Measurements from ENCODE around the gene CD53. TPM values are rescaled to one million over a fixed set of nuclear protein-coding genes. Genes with fewer than 3 reads are reported as not detected.

The CD53 gene
- total RNA-seq, 4 donors from 2014 or later = 17.0 to 62.0 (median 18.4) TPM

DNA sequence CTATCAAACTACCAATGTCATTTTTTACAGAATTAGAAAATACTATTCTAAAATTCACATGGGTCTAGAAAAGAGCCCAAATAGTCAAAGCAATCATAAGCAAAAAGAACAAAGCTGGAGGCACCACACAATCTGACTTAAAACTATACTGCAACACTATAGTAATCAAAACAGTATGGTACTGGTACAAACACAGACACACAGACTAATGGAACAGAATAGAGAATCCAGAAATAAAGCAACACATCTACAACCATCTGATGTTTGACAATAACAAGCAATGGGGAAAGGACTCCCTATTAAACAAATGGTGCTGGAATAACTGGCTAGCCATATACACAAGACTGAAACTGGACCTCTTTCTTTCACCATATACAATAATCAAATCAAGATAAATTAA is 39.8 kb downstream of the CD53 start:
- Histone ChIP-seq H3K9me3 (peaks cover 0 to 20% (median 13%) of the 10 kb centered on the region in 4 donors), H3K4me3 (no peak overlapping the region), H3K4me1 (no peaks in the 10 kb centered on the region), H3K27me3 (no peaks in the 10 kb centered on the region), H3K27ac (replicated peaks in 1 of 4) (no peak overlapping the region), H3K36me3 (no peaks in the 10 kb centered on the region)
- TF ChIP-seq, protein P1, sequence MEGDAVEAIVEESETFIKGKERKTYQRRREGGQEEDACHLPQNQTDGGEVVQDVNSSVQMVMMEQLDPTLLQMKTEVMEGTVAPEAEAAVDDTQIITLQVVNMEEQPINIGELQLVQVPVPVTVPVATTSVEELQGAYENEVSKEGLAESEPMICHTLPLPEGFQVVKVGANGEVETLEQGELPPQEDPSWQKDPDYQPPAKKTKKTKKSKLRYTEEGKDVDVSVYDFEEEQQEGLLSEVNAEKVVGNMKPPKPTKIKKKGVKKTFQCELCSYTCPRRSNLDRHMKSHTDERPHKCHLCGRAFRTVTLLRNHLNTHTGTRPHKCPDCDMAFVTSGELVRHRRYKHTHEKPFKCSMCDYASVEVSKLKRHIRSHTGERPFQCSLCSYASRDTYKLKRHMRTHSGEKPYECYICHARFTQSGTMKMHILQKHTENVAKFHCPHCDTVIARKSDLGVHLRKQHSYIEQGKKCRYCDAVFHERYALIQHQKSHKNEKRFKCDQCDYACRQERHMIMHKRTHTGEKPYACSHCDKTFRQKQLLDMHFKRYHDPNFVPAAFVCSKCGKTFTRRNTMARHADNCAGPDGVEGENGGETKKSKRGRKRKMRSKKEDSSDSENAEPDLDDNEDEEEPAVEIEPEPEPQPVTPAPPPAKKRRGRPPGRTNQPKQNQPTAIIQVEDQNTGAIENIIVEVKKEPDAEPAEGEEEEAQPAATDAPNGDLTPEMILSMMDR (IDR thresholded peaks at IDR 0.05) = no peak
- TF ChIP-seq EP300 (IDR thresholded peaks at IDR 0.05) (no peak), POLR2AphosphoS5 (IDR thresholded peaks at IDR 0.05) (no peak), POLR2A (IDR thresholded peaks at IDR 0.05; ENCODE audit: low read depth) (no peak)
- intact Hi-C loops (cut with DNase I) = no loop called here
- no peak for DNase-seq (ENCODE audit: extremely low spot score)

GRCh38 chr1:110914676-110915075 is 41.7 kb downstream of the CD53 start:
- Histone ChIP-seq H3K4me3 (no peak overlapping the region), H3K36me3 (no peaks in the 10 kb centered on the region), H3K27ac (replicated peaks in 1 of 4) (no peak overlapping the region), H3K27me3 (no peaks in the 10 kb centered on the region), H3K9me3 (peaks cover 0 to 20% (median 13%) of the 10 kb centered on the region in 4 donors), H3K4me1 (no peaks in the 10 kb centered on the region)
- 91% methylated on average over 3 of the region's 3 CpGs for WGBS
- intact Hi-C loops (cut with DNase I) = no loop called here
- TF ChIP-seq EP300 (IDR thresholded peaks at IDR 0.05) (no peak), POLR2A (IDR thresholded peaks at IDR 0.05; ENCODE audit: low read depth) (no peak), POLR2AphosphoS5 (IDR thresholded peaks at IDR 0.05) (no peak)
- TF ChIP-seq, protein P1 (IDR thresholded peaks at IDR 0.05) = no peak
- no peak for DNase-seq (ENCODE audit: extremely low spot score)

DNA sequence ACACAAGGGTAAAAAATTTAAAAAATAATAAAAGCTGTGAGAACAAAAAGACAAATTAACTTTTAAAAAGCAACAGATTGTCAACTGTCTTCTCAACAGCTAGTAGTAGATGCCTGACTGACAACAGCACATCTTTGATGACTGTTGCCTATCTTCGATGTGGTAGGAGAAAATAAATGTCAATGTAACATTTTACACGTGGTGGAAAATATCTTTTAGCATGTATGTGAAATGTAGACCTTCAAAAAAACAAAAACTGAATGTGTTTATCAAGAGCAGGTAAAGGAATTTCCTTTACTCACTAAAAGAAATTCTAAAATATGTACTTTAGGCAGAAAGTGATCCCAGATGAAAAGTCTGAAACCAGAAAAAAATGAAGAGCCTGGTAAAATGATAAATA is 42.9 kb downstream of the CD53 start:
- Histone ChIP-seq H3K36me3 (no peaks in the 10 kb centered on the region), H3K9me3 (peaks cover 0 to 20% (median 14%) of the 10 kb centered on the region in 4 donors), H3K4me3 (no peak overlapping the region), H3K4me1 (no peaks in the 10 kb centered on the region), H3K27me3 (no peaks in the 10 kb centered on the region), H3K27ac (replicated peaks in 1 of 4) (no peak overlapping the region)
- no peak for DNase-seq (ENCODE audit: extremely low spot score)
- intact Hi-C loops (cut with DNase I) = no loop called here
- 71% methylated on average over 2 of the region's 2 CpGs for WGBS
- TF ChIP-seq POLR2AphosphoS5 (IDR thresholded peaks at IDR 0.05) (no peak), EP300 (IDR thresholded peaks at IDR 0.05) (no peak), POLR2A (IDR thresholded peaks at IDR 0.05; ENCODE audit: low read depth) (no peak)
- TF ChIP-seq, protein P1 (IDR thresholded peaks at IDR 0.05) = no peak

DNA sequence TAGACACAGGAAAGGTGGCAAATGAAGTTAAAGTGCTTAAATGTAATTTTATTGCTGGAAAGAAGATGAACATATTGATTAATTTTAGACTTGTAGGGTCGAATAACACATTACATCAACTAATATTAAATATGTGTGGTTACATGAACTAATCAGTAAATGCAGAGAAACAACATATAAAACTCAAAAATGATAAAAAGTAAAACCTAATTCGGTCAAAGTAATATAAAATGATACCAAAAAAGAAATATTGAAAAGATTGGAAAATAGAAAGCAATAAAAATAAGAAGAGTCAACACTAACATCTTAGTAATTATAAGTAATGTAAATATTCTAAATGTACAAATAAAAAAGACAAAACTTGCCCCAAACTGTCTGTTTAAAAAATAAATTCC is 43.3 kb downstream of the CD53 start:
- WGBS = 79% methylated on average over 2 of the region's 2 CpGs
- no peak for DNase-seq (ENCODE audit: extremely low spot score)
- intact Hi-C loops (cut with DNase I) = no loop called here
- Histone ChIP-seq H3K27ac (replicated peaks in 1 of 4) (no peak overlapping the region), H3K27me3 (no peaks in the 10 kb centered on the region), H3K9me3 (peaks cover 0 to 20% (median 14%) of the 10 kb centered on the region in 4 donors), H3K4me1 (no peaks in the 10 kb centered on the region), H3K4me3 (no peak overlapping the region), H3K36me3 (no peaks in the 10 kb centered on the region)
- TF ChIP-seq, protein P1 (IDR thresholded peaks at IDR 0.05) = no peak
- TF ChIP-seq POLR2AphosphoS5 (IDR thresholded peaks at IDR 0.05) (no peak), POLR2A (IDR thresholded peaks at IDR 0.05; ENCODE audit: low read depth) (no peak), EP300 (IDR thresholded peaks at IDR 0.05) (no peak)

DNA sequence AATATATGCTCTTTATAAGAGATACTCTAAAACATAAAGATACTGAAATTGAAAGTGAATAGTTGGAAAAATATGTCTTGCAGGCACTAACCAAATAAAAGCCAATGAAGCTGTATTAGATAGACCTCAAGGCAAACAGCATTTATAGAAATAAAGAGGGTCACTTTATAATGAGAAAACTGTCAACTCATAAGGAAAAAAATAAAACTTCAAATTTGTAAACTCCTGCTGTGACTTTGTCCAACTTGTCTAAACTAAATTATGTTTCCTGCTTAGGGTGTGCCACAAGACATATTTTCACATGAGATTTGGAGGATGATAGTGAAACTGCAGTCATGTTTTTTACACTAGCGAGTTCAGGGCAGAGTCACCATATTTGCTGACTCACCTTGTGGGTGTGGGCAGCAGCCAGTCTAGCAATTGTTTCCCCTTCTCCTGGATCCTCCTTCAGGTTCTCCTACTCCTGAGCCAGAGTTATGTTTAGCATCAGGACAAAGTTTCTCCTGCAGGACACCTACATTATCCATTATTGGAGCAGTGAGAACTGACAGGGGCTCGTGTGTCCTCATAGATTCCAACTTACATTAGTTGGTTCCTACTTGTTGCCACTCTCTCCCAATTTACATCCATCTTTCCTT is 43.8 kb downstream of the CD53 start:
- Histone ChIP-seq H3K4me3 (no peak overlapping the region), H3K9me3 (peaks cover 0 to 20% (median 14%) of the 10 kb centered on the region in 4 donors), H3K27ac (replicated peaks in 1 of 4) (no peak overlapping the region), H3K4me1 (no peaks in the 10 kb centered on the region), H3K36me3 (no peaks in the 10 kb centered on the region), H3K27me3 (no peaks in the 10 kb centered on the region)
- DNase-seq (ENCODE audit: extremely low spot score) = no peak
- TF ChIP-seq EP300 (IDR thresholded peaks at IDR 0.05) = no peak
- TF ChIP-seq POLR2AphosphoS5 (IDR thresholded peaks at IDR 0.05) = no peak
- TF ChIP-seq, protein P1 (IDR thresholded peaks at IDR 0.05) = no peak
- no peak for TF ChIP-seq POLR2A (IDR thresholded peaks at IDR 0.05; ENCODE audit: low read depth)
- 46% methylated on average over 2 of the region's 2 CpGs for WGBS
- intact Hi-C loops (cut with DNase I) = no loop called here
